Esophagus squamous epithelium (tissue), 4 donors: ENCODE measurements around the gene VAT1L.

Source experiments
- CTCF ChIP-seq, 6 experiments: fragments of 450-650 bp in 4 of 6; fragments of 200-600 bp in 2 of 6; sonication (generic) in 2 of 6; IDR thresholded peaks; one replicate each; pipeline ENCODE4 v1.5.1; 2016 to 2019; ENCODE audit warnings: antibody characterized with exemption in 6 of 6, mild to moderate bottlenecking in 4 of 6, moderate library complexity in 4 of 6
- POLR2A ChIP-seq, 4 donors: fragments of 450-650 bp; IDR thresholded peaks; one replicate each; pipeline ENCODE4 v1.6.1; 2017; ENCODE audit warnings: antibody characterized with exemption in 4 of 4, mild to moderate bottlenecking in 4 of 4, moderate library complexity in 3 of 4

- TF ChIP-seq CTCF (IDR thresholded peaks at IDR 0.05) (no peak), POLR2A (IDR thresholded peaks at IDR 0.05) (no peak)
Observed at GRCh38 chr16:77937473-77938149, 149.2 kb downstream of the VAT1L start.
